Smooth muscle cell (in vitro differentiated cells): ENCODE data around the gene SPAG9. TPM values are rescaled to one million over a fixed set of nuclear protein-coding genes. Genes with fewer than 3 reads are reported as not detected.

ENCODE experiments used
- DNase-seq: peaks from one replicate; lab custom pipeline; 2025; ENCODE audit not compliant: unreplicated experiment; lab: John Stamatoyannopoulos, UW
- H2AFZ ChIP-seq: fragments of 200-600 bp; sonication (generic); 2 replicates; pipeline ENCODE4 v1.6.0; 2016; ENCODE audit warnings: antibody characterized with exemption, low read depth, mild to moderate bottlenecking
- H3F3A ChIP-seq: fragments of 200-600 bp; sonication (generic); 2 replicates; pipeline ENCODE4 v1.6.0; 2017; ENCODE audit warnings: antibody characterized with exemption, low read depth
- H3K27ac ChIP-seq: fragments of 200-600 bp; sonication (generic); 2 replicates; pipeline ENCODE4 v1.5.1; 2016; ENCODE audit warnings: low read depth, mild to moderate bottlenecking
- H3K27me3 ChIP-seq: fragments of 200-600 bp; sonication (generic); 2 replicates; pipeline ENCODE4 v1.6.1; 2016; ENCODE audit warnings: low read depth, mild to moderate bottlenecking
- H3K36me3 ChIP-seq: fragments of 200-600 bp; sonication (generic); 2 replicates; pipeline ENCODE4 v1.5.1; 2016; ENCODE audit warnings: low read depth
- H3K4me1 ChIP-seq: fragments of 200-600 bp; sonication (generic); 2 replicates; pipeline ENCODE4 v1.5.1; 2016; ENCODE audit warnings: low read depth
- H3K4me2 ChIP-seq: fragments of 200-600 bp; sonication (generic); 2 replicates; pipeline ENCODE4 v1.6.0; 2016; ENCODE audit warnings: mild to moderate bottlenecking
- H3K4me3 ChIP-seq: fragments of 200-600 bp; sonication (generic); 2 replicates; pipeline ENCODE4 v1.5.1; 2016; ENCODE audit warnings: mild to moderate bottlenecking
- H3K79me2 ChIP-seq: fragments of 200-600 bp; sonication (generic); 2 replicates; pipeline ENCODE4 v1.6.0; 2016; ENCODE audit warnings: low read depth, mild to moderate bottlenecking
- H3K9ac ChIP-seq: fragments of 200-600 bp; sonication (generic); 2 replicates; pipeline ENCODE4 v1.6.0; 2016; ENCODE audit warnings: low read depth
- H3K9me3 ChIP-seq: fragments of 200-600 bp; sonication (generic); replicated peaks from 2 replicates; pipeline ENCODE4 v1.5.1; 2016; ENCODE audit warnings: low read depth
- H4K20me1 ChIP-seq: fragments of 200-600 bp; sonication (generic); 2 replicates; pipeline ENCODE4 v1.6.0; 2016; ENCODE audit warnings: low read depth
- CTCF ChIP-seq: fragments of 200-600 bp; sonication (generic); IDR thresholded peaks from 2 replicates; pipeline ENCODE4 v1.5.1; 2017; ENCODE audit warnings: borderline replicate concordance, mild to moderate bottlenecking, antibody characterized with exemption; ENCODE audit not compliant: insufficient read depth, poor library complexity, severe bottlenecking
- whole genome bisulfite sequencing: methylation state at CpG from one replicate; pipeline ENCODE4 v1.1.7; 2016; ENCODE audit warnings: low lambda C conversion rate; 5-methylcytosine and 5-hydroxymethylcytosine counted together
- polyA plus RNA-seq: library from polyadenylated mRNA; unstranded; fragments of >200 nt; fragmentation: Nextera tagmentation; extraction: Ambion mirVana; gene quantifications from 2 replicates; pipeline ENCODE4 v1.2.1, GENCODE V29; 2016
- total RNA-seq: library from RNA; depleted of rRNA; stranded (reverse); fragments of >200 nt; gene quantifications from 2 replicates; pipeline ENCODE4 v1.2.3, GENCODE V29; 2014

Gene SPAG9
- total and polyA plus RNA-seq, 2 experiments from 2014 or later, result 29.1 to 64.8 TPM

- no peak overlapping the region for H2AFZ ChIP-seq
- DNase-seq, result no peak
- peak overlapping the region; percentile 64 for H3K9ac ChIP-seq
- no peaks in the 10 kb centered on the region for H3K9me3 ChIP-seq
- no peaks in the 10 kb centered on the region for H3F3A ChIP-seq
- peak overlapping the region; percentile 61 for H3K27ac ChIP-seq
- peaks cover 27% of the 10 kb centered on the region for H3K4me1 ChIP-seq
- no peak overlapping the region for H3K4me3 ChIP-seq
- peak overlapping the region; percentile 60 for H3K4me2 ChIP-seq
- TF ChIP-seq CTCF, result no peak
- 44% methylated on average over 5 of the region's 5 CpGs for WGBS
- no peaks in the 10 kb centered on the region for H3K36me3 ChIP-seq
- no peaks in the 10 kb centered on the region for H4K20me1 ChIP-seq
- no peaks in the 10 kb centered on the region for H3K27me3 ChIP-seq
- H3K79me2 ChIP-seq, result no peaks in the 10 kb centered on the region
Measured at GRCh38 chr17:50918933-50919296, 201.8 kb downstream of the SPAG9 start.

GRCh38 chr17:50918071-50918932 lies 202.4 kb downstream of the SPAG9 start:
- H3K79me2 ChIP-seq, result no peaks in the 10 kb centered on the region
- no peak for DNase-seq
- H3K9me3 ChIP-seq, result no peaks in the 10 kb centered on the region
- H3K9ac ChIP-seq, result peak overlapping the region; percentile 64
- peak overlapping the region; percentile 24 for H3K27ac ChIP-seq
- H3F3A ChIP-seq, result no peaks in the 10 kb centered on the region
- WGBS, result 86% methylated on average over 21 of the region's 21 CpGs
- no peak overlapping the region for H3K4me3 ChIP-seq
- no peak overlapping the region for H2AFZ ChIP-seq
- TF ChIP-seq CTCF, result no peak
- H3K36me3 ChIP-seq, result no peaks in the 10 kb centered on the region
- H3K4me2 ChIP-seq, result no peak overlapping the region
- H3K4me1 ChIP-seq, result peaks cover 27% of the 10 kb centered on the region
- H3K27me3 ChIP-seq, result no peaks in the 10 kb centered on the region
- H4K20me1 ChIP-seq, result no peaks in the 10 kb centered on the region

GRCh38 chr17:50917418-50917743 lies 203.3 kb downstream of the SPAG9 start:
- peaks cover 27% of the 10 kb centered on the region for H3K4me1 ChIP-seq

More at GRCh38 chr17:50917418-50917743, 203.3 kb downstream of the SPAG9 start:
- H3K9me3 ChIP-seq, result no peaks in the 10 kb centered on the region
- no peak overlapping the region for H3K27ac ChIP-seq
- no peak overlapping the region for H2AFZ ChIP-seq
- H3F3A ChIP-seq, result no peaks in the 10 kb centered on the region
- no peaks in the 10 kb centered on the region for H3K27me3 ChIP-seq
- 78% methylated on average over 7 of the region's 7 CpGs for WGBS
- H3K4me2 ChIP-seq, result no peak overlapping the region
- H3K36me3 ChIP-seq, result no peaks in the 10 kb centered on the region
- no peak overlapping the region for H3K4me3 ChIP-seq
- no peak for DNase-seq
- H3K9ac ChIP-seq, result no peak overlapping the region
- TF ChIP-seq CTCF, result no peak
- no peaks in the 10 kb centered on the region for H3K79me2 ChIP-seq
- no peaks in the 10 kb centered on the region for H4K20me1 ChIP-seq
